HG02678 (cell line): ENCODE results near the gene SYNDIG1.

Experiments
- ATAC-seq: cut with Tn5 transposase; IDR thresholded peaks from one replicate; pipeline ENCODE4 v1.9.1; 2021; ENCODE audit warnings: mild to moderate bottlenecking, moderate library complexity; ENCODE audit not compliant: unreplicated experiment

SYNDIG1 gene

GRCh38 chr20:24582373-24583168 is 113.1 kb downstream of the SYNDIG1 start:
- ATAC-seq = no peak

GRCh38 chr20:24583169-24583792 is 113.9 kb downstream of the SYNDIG1 start:
- no peak for ATAC-seq

- no peak for ATAC-seq
Observed at GRCh38 chr20:24584078-24584477, 114.6 kb downstream of the SYNDIG1 start.

GRCh38 chr20:24584538-24585356 is 115.3 kb downstream of the SYNDIG1 start:
- no peak for ATAC-seq

- no peak for ATAC-seq
Observed at GRCh38 chr20:24585796-24586522, 116.5 kb downstream of the SYNDIG1 start.

GRCh38 chr20:24586523-24586840 is 117.1 kb downstream of the SYNDIG1 start:
- no peak for ATAC-seq

- ATAC-seq = no peak
Observed at GRCh38 chr20:24587384-24588046, 118.1 kb downstream of the SYNDIG1 start.

- no peak for ATAC-seq
Observed at GRCh38 chr20:24588047-24588635, 118.7 kb downstream of the SYNDIG1 start.

- no peak for ATAC-seq
Observed at GRCh38 chr20:24588725-24589340, 119.4 kb downstream of the SYNDIG1 start.

GRCh38 chr20:24589381-24589780 is 120.0 kb downstream of the SYNDIG1 start:
- ATAC-seq = no peak

- no peak for ATAC-seq
Observed at GRCh38 chr20:24589815-24590177, 120.4 kb downstream of the SYNDIG1 start.

- ATAC-seq = no peak
Observed at GRCh38 chr20:24590178-24590982, 121.0 kb downstream of the SYNDIG1 start.

GRCh38 chr20:24597051-24597450 is 127.6 kb downstream of the SYNDIG1 start:
- no peak for ATAC-seq

GRCh38 chr20:24598346-24598745 is 128.9 kb downstream of the SYNDIG1 start:
- ATAC-seq = no peak

GRCh38 chr20:24598996-24599395 is 129.6 kb downstream of the SYNDIG1 start:
- no peak for ATAC-seq

GRCh38 chr20:24600012-24600411 is 130.6 kb downstream of the SYNDIG1 start:
- no peak for ATAC-seq

GRCh38 chr20:24603454-24603853 is 134.0 kb downstream of the SYNDIG1 start:
- ATAC-seq = no peak

- ATAC-seq = no peak
Observed at GRCh38 chr20:24604966-24605665, 135.7 kb downstream of the SYNDIG1 start.
